Spleen (tissue), 11 donors: ENCODE results near the gene ZBP1. TPM values are rescaled to one million over a fixed set of nuclear protein-coding genes. Genes with fewer than 3 reads are reported as not detected.

ENCODE experiments used
- DNase-seq: peaks from one replicate; pipeline ENCODE4 v3.0.0-alpha.2; 2020
- H3K27ac ChIP-seq, 8 donors: fragments of 200-600 bp; sonication (generic) in 7 of 8; 1 replicate in 4 of 8; 2 replicates in 4 of 8; pipeline versions ENCODE4 v1.5.0 to v1.8.0; 2016 to 2021; ENCODE audit warnings: inconsistent platforms in 4 of 8, mild to moderate bottlenecking in 4 of 8, moderate library complexity in 1 of 8
- H3K27me3 ChIP-seq, 7 donors: fragments of 200-600 bp; sonication (generic) in 6 of 7; replicated peaks in 1 of 7; 1 replicate in 4 of 7; 2 replicates in 3 of 7; pipeline versions ENCODE4 v1.5.0 to v1.8.0; 2016 to 2021; ENCODE audit warnings: inconsistent platforms in 3 of 7, mild to moderate bottlenecking in 1 of 7
- H3K36me3 ChIP-seq, 6 donors: fragments of 200-600 bp; sonication (generic) in 5 of 6; 1 replicate in 4 of 6; 2 replicates in 2 of 6; pipeline versions ENCODE4 v1.5.0 to v1.8.0; 2016 to 2021; ENCODE audit warnings: inconsistent platforms in 2 of 6
- H3K4me1 ChIP-seq, 6 donors: fragments of 200-600 bp; sonication (generic) in 5 of 6; 1 replicate in 3 of 6; 2 replicates in 3 of 6; pipeline versions ENCODE4 v1.5.0 to v1.8.0; 2016 to 2021; ENCODE audit warnings: inconsistent platforms in 3 of 6
- H3K4me3 ChIP-seq, 8 donors: fragments of 200-600 bp; sonication (generic) in 7 of 8; 1 replicate in 4 of 8; 2 replicates in 4 of 8; pipeline versions ENCODE4 v1.5.0 to v1.8.0; 2016 to 2021; ENCODE audit warnings: inconsistent platforms in 4 of 8, mild to moderate bottlenecking in 4 of 8, moderate library complexity in 2 of 8
- H3K9me3 ChIP-seq, 8 donors: fragments of 200-600 bp; sonication (generic) in 7 of 8; 1 replicate in 4 of 8; 2 replicates in 4 of 8; pipeline versions ENCODE4 v1.5.0 to v1.8.0; 2016 to 2021; ENCODE audit warnings: inconsistent platforms in 4 of 8
- POLR2A ChIP-seq, 3 donors: fragments of 450-650 bp; IDR thresholded peaks; one replicate each; pipeline ENCODE4 v1.5.1; 2017; ENCODE audit warnings: antibody characterized with exemption in 3 of 3, mild to moderate bottlenecking in 1 of 3
- POLR2AphosphoS5 ChIP-seq, 3 donors: sonication (generic); formaldehyde crosslinking; IDR thresholded peaks; one replicate each; pipeline ENCODE4 v1.5.1; 2017; ENCODE audit warnings: antibody characterized with exemption in 3 of 3
- WGBS, 5 donors: extraction: QIAGEN DNeasy Blood & Tissue Kit in 3 of 5; methylation state at CpG; one replicate each; pipeline versions ENCODE4 v1.1.5 to v1.1.7; 2013 to 2018; 5-methylcytosine and 5-hydroxymethylcytosine counted together
- intact Hi-C: fragments of 100-400 bp; cut with DNase I; formaldehyde crosslinking; loops from one replicate; pipeline ENCODE4 v1.15.0; 2023; ENCODE audit warnings: low total_unique reads
- polyA plus RNA-seq, 3 donors: library from polyadenylated mRNA; stranded (reverse); fragments of 200-250 nt; gene quantifications; one replicate each; pipeline ENCODE4 v1.2.1, GENCODE V29; 2013
- total RNA-seq, 7 donors: library from RNA; depleted of rRNA in 3 of 7; stranded (reverse); fragments of >200 nt in 3 of 7; fragmentation: NEBNext Ultra II Directional in 4 of 7; extraction: Animal tissue kit (Norgen Biotek cat#: 25700) in 4 of 7; gene quantifications; one replicate each; pipeline versions ENCODE4 v1.1.0 to v1.2.1, GENCODE V29; 2016 to 2021
- TF ChIP-seq, protein P1 (sequence below), 11 experiments: fragments of 200-600 bp in 7 of 11; fragments of 450-650 bp in 4 of 11; sonication (generic) in 4 of 11; IDR thresholded peaks in 8 of 11; conservative IDR thresholded peaks in 3 of 11; 1 replicate in 7 of 11; 2 replicates in 4 of 11; pipeline versions ENCODE4 v1.4.0 to v1.8.0; 2016 to 2021; ENCODE audit warnings: antibody characterized with exemption in 11 of 11, inconsistent platforms in 4 of 11, mild to moderate bottlenecking in 1 of 11
- donor health status: healthy with polysubstance abuse.
- donor health status: DM: no; HTN: no; CAD: no; lungs with moderate emphysema.
- donor health status: DM: no; HTN: no; CAD: no.
- donor health status: Bipolar disorder and iron deficiency.
- donor health status: healthy.
- donor health status: DM: no; HTN: no; CAD: no.
- donor health status: DM: yes; HTN: yes; CAD: no.

Gene ZBP1
- total and polyA plus RNA-seq, 10 donors, result 8.6 to 28.4 (median 16.6) TPM

DNA sequence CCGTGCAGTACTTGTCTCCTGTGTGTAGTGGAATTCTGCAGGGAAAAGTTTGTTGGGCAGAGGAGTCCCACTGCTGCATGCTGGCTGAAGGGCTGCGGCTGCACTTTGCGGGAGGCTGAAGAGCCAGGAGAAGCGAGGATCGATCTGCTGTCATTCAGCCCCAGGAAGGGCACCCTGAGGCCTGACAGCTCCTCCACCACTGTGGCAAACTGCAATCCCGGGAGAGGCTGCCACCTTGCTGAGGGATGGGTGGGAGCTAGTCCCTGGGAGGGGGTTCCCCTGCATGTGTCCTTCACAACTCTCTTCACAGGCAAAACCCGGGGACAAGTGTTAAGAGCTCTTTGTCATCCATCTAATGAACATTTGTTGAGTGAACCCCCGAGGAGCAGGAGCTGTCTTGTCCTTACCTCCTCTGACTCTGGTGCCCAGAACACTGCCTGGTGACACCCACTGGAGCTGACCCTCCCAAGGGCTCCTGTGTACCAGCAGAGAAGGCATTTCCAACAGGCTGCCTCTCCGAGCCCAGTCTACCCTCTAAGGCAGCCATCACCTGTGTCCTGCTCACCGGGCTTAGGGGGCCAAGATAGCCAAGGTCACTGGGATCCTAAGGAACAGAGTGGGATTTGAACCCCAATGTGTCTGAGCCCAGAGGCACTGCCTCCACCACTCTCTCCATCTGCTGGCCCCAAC is 41.6 kb downstream of the ZBP1 start:
- peak; percentile 56 for DNase-seq
- WGBS, 5 donors, result 67 to 87% (median 80%) methylated on average over 10 of the region's 10 CpGs
- H3K36me3 ChIP-seq, result no peaks in the 10 kb centered on the region
- TF ChIP-seq POLR2AphosphoS5 (IDR thresholded peaks at IDR 0.05) (no peak), POLR2A (IDR thresholded peaks at IDR 0.05) (no peak)
- TF ChIP-seq, protein P1, sequence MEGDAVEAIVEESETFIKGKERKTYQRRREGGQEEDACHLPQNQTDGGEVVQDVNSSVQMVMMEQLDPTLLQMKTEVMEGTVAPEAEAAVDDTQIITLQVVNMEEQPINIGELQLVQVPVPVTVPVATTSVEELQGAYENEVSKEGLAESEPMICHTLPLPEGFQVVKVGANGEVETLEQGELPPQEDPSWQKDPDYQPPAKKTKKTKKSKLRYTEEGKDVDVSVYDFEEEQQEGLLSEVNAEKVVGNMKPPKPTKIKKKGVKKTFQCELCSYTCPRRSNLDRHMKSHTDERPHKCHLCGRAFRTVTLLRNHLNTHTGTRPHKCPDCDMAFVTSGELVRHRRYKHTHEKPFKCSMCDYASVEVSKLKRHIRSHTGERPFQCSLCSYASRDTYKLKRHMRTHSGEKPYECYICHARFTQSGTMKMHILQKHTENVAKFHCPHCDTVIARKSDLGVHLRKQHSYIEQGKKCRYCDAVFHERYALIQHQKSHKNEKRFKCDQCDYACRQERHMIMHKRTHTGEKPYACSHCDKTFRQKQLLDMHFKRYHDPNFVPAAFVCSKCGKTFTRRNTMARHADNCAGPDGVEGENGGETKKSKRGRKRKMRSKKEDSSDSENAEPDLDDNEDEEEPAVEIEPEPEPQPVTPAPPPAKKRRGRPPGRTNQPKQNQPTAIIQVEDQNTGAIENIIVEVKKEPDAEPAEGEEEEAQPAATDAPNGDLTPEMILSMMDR (IDR thresholded peaks at IDR 0.05 in 8 of 11, conservative IDR thresholded peaks at IDR 0.05 in 3 of 11), result no peak
- H3K27me3 ChIP-seq, result peaks cover 0 to 88% (median 12%) of the 10 kb centered on the region in 7 donors
- H3K9me3 ChIP-seq, result no peaks in the 10 kb centered on the region
- peaks cover 0 to 37% (median 22%) of the 10 kb centered on the region in 6 donors for H3K4me1 ChIP-seq
- intact Hi-C loops, result no loop called here
- no peak overlapping the region for H3K27ac ChIP-seq
- H3K4me3 ChIP-seq, result no peak overlapping the region

DNA sequence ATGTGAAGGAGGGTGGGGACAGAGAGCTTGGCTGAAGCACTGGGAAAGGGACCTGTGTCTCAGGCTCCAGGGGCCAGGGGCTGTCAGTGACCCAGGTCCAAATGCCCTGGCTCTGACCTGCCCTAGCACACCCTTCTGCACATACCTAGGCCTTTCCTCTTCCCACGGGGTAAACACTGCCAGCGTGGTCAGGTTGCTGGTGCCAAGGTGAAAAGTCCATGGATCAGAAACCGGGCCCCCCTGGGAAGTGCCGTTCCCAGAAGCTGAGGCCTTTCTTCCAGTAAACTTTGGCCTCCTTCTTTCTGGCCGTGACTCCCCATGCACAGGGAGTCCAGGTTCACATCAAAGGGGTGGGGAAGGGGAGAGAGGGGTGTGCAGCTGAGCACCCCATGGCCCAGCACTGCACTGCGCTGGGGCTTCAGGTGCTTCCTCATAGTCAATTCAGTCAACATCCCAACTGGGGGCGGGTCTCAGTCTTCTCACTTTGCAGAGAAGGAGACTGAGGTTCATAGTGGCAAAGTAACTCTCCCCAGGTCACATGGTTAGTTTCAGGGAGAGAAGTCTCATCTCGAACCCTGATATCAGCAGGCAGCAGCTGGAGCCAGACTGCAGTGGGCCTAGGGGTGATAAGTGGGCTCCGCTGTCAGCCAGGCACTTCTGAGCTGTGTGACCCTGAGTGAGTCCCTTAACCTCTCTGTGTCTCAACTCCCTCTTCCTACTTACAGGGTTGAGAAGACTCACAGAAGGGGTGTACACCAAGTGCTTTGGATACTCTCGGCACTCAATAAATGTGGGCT is 42.3 kb downstream of the ZBP1 start:
- Histone ChIP-seq H3K27ac (no peak overlapping the region), H3K9me3 (no peaks in the 10 kb centered on the region), H3K4me1 (peaks cover 0 to 36% (median 21%) of the 10 kb centered on the region in 6 donors), H3K4me3 (no peak overlapping the region), H3K36me3 (no peaks in the 10 kb centered on the region), H3K27me3 (peaks cover 0 to 88% (median 12%) of the 10 kb centered on the region in 7 donors)
- intact Hi-C loops, result no loop called here
- DNase-seq, result peak; percentile 39
- TF ChIP-seq POLR2A (IDR thresholded peaks at IDR 0.05), result no peak
- TF ChIP-seq, protein P1 (IDR thresholded peaks at IDR 0.05 in 8 of 11, conservative IDR thresholded peaks at IDR 0.05 in 3 of 11), result no peak
- no peak for TF ChIP-seq POLR2AphosphoS5 (IDR thresholded peaks at IDR 0.05)
- 78 to 90% (median 83%) methylated on average over 10 of the region's 10 CpGs for WGBS, 5 donors

DNA sequence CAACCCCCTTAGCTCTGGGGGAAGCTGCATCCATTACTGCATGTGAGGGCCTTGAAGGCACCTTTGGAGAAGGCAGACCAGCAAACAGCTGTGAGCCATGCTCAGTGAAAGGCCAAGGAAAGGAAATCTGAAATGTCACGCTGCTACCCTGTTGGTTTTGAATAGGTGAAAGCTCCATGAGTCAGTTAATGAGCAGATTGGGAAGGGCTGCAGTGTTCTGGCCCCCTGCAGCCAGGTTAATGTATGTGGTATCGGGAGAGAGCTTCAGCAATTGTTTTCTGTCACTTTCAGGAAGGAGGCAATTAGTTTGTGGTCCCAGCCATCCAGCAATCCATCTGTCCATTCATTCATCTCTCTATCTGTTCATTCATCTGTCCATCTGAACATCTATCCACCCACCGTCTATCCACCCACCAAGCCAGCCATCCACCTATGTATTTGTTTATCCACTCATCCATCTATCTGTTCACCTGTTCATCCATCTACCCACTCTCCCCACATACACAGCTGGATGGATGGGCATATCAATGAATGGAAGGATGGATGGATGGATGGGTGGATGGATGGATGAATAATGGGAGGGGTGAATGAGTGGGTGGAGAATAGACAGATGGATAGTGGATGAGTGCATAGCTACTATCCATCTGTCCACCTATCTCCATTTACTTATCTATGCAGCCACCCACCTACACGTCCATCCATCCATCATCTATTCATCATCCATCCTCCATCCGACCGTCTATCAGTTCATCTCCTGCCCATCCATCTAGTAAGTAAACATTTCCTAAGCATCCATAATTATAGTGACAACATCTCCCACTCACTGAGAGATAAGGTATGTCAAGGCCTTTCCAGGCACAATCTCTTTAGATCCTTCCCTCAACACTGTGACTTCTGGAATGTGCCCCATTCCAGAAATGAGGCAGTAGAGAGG is 43.3 kb downstream of the ZBP1 start:
- H3K9me3 ChIP-seq, result no peaks in the 10 kb centered on the region
- peaks cover 0 to 26% (median 12%) of the 10 kb centered on the region in 6 donors for H3K4me1 ChIP-seq
- no peak overlapping the region for H3K27ac ChIP-seq
- TF ChIP-seq POLR2A (IDR thresholded peaks at IDR 0.05), result no peak
- TF ChIP-seq, protein P1 (IDR thresholded peaks at IDR 0.05 in 8 of 11, conservative IDR thresholded peaks at IDR 0.05 in 3 of 11), result no peak
- no peak for TF ChIP-seq POLR2AphosphoS5 (IDR thresholded peaks at IDR 0.05)
- WGBS, 5 donors, result 70 to 84% (median 78%) methylated on average over 6 of the region's 6 CpGs
- H3K36me3 ChIP-seq, result no peaks in the 10 kb centered on the region
- peak; percentile 6 for DNase-seq
- H3K4me3 ChIP-seq, result no peak overlapping the region
- H3K27me3 ChIP-seq, result peaks cover 0 to 83% (median 12%) of the 10 kb centered on the region in 7 donors
- intact Hi-C loops, result no loop called here
